Activated T-cell treated with anti-CD3 and anti-CD28 coated beads, Interleukin-2, amount 50 U/mL, for 72 hours (primary cell): ENCODE data around the gene NDUFAF7. TPM values are rescaled to one million over a fixed set of nuclear protein-coding genes. Genes with fewer than 3 reads are reported as not detected.
A peak's percentile ranks its signal among the peaks of the same experiment; 100 is the strongest.

ENCODE experiments used
- ATAC-seq, 2 donors: fragments of 150-1000 bp; cut with Tn5 transposase; replicated peaks in 1 of 2; 2 replicates each; pipeline ENCODE4 v1.10.0; 2021; ENCODE audit warnings: moderate library complexity in 2 of 2, mild to moderate bottlenecking in 1 of 2
- DNase-seq, 2 donors: peaks; one replicate each; pipeline ENCODE4 v3.0.0; 2021 to 2022; ENCODE audit warnings: mixed read lengths in 1 of 2
- H3K27ac Mint-ChIP-seq: one replicate; pipeline ENCODE4 v1.8.0; 2022; ENCODE audit warnings: mild to moderate bottlenecking, moderate library complexity, mixed read lengths
- H3K27me3 Mint-ChIP-seq: one replicate; pipeline ENCODE4 v1.8.0; 2022; ENCODE audit warnings: low read depth, mixed read lengths
- H3K36me3 Mint-ChIP-seq, 2 donors: one replicate each; pipeline ENCODE4 v1.8.0; 2022; ENCODE audit warnings: mixed read lengths in 2 of 2, mild to moderate bottlenecking in 1 of 2; ENCODE audit not compliant: insufficient read depth in 2 of 2
- H3K4me1 Mint-ChIP-seq: one replicate; pipeline ENCODE4 v1.8.0; 2022; ENCODE audit warnings: low read depth, mixed read lengths
- H3K4me3 Mint-ChIP-seq, 2 donors: one replicate each; pipeline ENCODE4 v1.8.0; 2022; ENCODE audit warnings: mild to moderate bottlenecking in 2 of 2, mixed read lengths in 2 of 2, moderate library complexity in 2 of 2
- H3K9me3 Mint-ChIP-seq, 2 donors: one replicate each; pipeline ENCODE4 v1.8.0; 2022; ENCODE audit warnings: mixed read lengths in 2 of 2
- total RNA-seq, 2 donors: library from RNA; stranded (reverse); gene quantifications; one replicate each; pipeline ENCODE4 v1.2.3, GENCODE V29; 2022

Gene NDUFAF7
- total RNA-seq, 2 donors from 2014 or later: 30.6 to 33.4 TPM

GRCh38 chr2:37226863-37227262 is 4.6 kb upstream of the NDUFAF7 start:
- ATAC-seq (no peak), DNase-seq (no peak)
- Mint-ChIP-seq H3K27me3 (no peaks in the 10 kb centered on the region), H3K36me3 (peaks cover 7 to 24% of the 10 kb centered on the region in 2 donors), H3K9me3 (no peaks in the 10 kb centered on the region), H3K4me1 (peaks cover 31% of the 10 kb centered on the region), H3K27ac (no peak overlapping the region), H3K4me3 (peak overlapping the region; percentile 35 to 50)

- Mint-ChIP-seq H3K27ac (peak overlapping the region; percentile 66), H3K27me3 (no peaks in the 10 kb centered on the region), H3K9me3 (no peaks in the 10 kb centered on the region), H3K36me3 (peaks cover 5 to 18% of the 10 kb centered on the region in 2 donors), H3K4me1 (peaks cover 15% of the 10 kb centered on the region), H3K4me3 (no peak overlapping the region)
- DNase-seq (no peak), ATAC-seq (no peak)
Measured at GRCh38 chr2:37228788-37229187, 2.7 kb upstream of the NDUFAF7 start.

GRCh38 chr2:37230581-37230980 is 877 bp upstream of the NDUFAF7 start:
- H3K27me3 Mint-ChIP-seq: no peaks in the 10 kb centered on the region
- DNase-seq: no peak
- H3K9me3 Mint-ChIP-seq: no peaks in the 10 kb centered on the region

GRCh38 chr2:37232131-37232933 is 874 bp downstream of the NDUFAF7 start:
- Mint-ChIP-seq H3K27ac (no peak overlapping the region), H3K4me1 (peaks cover 15% of the 10 kb centered on the region), H3K36me3 (peaks cover 8 to 31% of the 10 kb centered on the region in 2 donors), H3K4me3 (no peak overlapping the region), H3K27me3 (no peaks in the 10 kb centered on the region), H3K9me3 (peaks cover 0 to 2% of the 10 kb centered on the region in 2 donors)
- peak; percentile 13 to 17 for ATAC-seq
- DNase-seq: peak in 1 of 2 donors; percentile 10

More at GRCh38 chr2:37230581-37230980, 877 bp upstream of the NDUFAF7 start:
- Mint-ChIP-seq H3K4me1 (peaks cover 15% of the 10 kb centered on the region), H3K4me3 (no peak overlapping the region), H3K27ac (no peak overlapping the region), H3K36me3 (peaks cover 7 to 21% of the 10 kb centered on the region in 2 donors)
- no peak for ATAC-seq

- ATAC-seq: peak; percentile 51 to 56
- peaks cover 0 to 2% of the 10 kb centered on the region in 2 donors for H3K9me3 Mint-ChIP-seq
- peak overlapping the region; percentile 35 to 53 for H3K4me3 Mint-ChIP-seq
- peak overlapping the region; percentile 69 for H3K27ac Mint-ChIP-seq
- H3K36me3 Mint-ChIP-seq: peaks cover 5 to 41% of the 10 kb centered on the region in 2 donors
- peaks cover 48% of the 10 kb centered on the region for H3K4me1 Mint-ChIP-seq
- no peak for DNase-seq
- H3K27me3 Mint-ChIP-seq: no peaks in the 10 kb centered on the region
Measured at GRCh38 chr2:37243435-37243834, 12.0 kb downstream of the NDUFAF7 start.

GRCh38 chr2:37244017-37244416 is 12.6 kb downstream of the NDUFAF7 start:
- ATAC-seq (peak; percentile 98), DNase-seq (peak; percentile 3 to 20)
- peaks cover 0 to 2% of the 10 kb centered on the region in 2 donors for H3K9me3 Mint-ChIP-seq
- H3K27ac Mint-ChIP-seq: peak overlapping the region; percentile 69
- H3K27me3 Mint-ChIP-seq: no peaks in the 10 kb centered on the region
- H3K36me3 Mint-ChIP-seq: peaks cover 5 to 38% of the 10 kb centered on the region in 2 donors
- H3K4me3 Mint-ChIP-seq: peak overlapping the region in 1 of 2 donors; percentile 53
- peaks cover 48% of the 10 kb centered on the region for H3K4me1 Mint-ChIP-seq

GRCh38 chr2:37244755-37245154 is 13.3 kb downstream of the NDUFAF7 start:
- DNase-seq (no peak), ATAC-seq (no peak)
- Mint-ChIP-seq H3K9me3 (peaks cover 0 to 2% of the 10 kb centered on the region in 2 donors), H3K4me1 (peaks cover 48% of the 10 kb centered on the region), H3K4me3 (no peak overlapping the region), H3K27me3 (no peaks in the 10 kb centered on the region), H3K27ac (no peak overlapping the region), H3K36me3 (peaks cover 3 to 37% of the 10 kb centered on the region in 2 donors)

GRCh38 chr2:37246205-37246604 is 14.7 kb downstream of the NDUFAF7 start:
- Mint-ChIP-seq H3K27ac (no peak overlapping the region), H3K4me1 (peaks cover 41% of the 10 kb centered on the region), H3K9me3 (peaks cover 0 to 2% of the 10 kb centered on the region in 2 donors), H3K27me3 (no peaks in the 10 kb centered on the region), H3K4me3 (no peak overlapping the region), H3K36me3 (peaks cover 3 to 38% of the 10 kb centered on the region in 2 donors)
- ATAC-seq (no peak), DNase-seq (no peak)

- no peaks in the 10 kb centered on the region for H3K4me1 Mint-ChIP-seq
- no peak overlapping the region for H3K27ac Mint-ChIP-seq
- H3K27me3 Mint-ChIP-seq: no peaks in the 10 kb centered on the region
- peaks cover 5 to 25% of the 10 kb centered on the region in 2 donors for H3K36me3 Mint-ChIP-seq
- H3K9me3 Mint-ChIP-seq: no peaks in the 10 kb centered on the region
- H3K4me3 Mint-ChIP-seq: no peak overlapping the region
- DNase-seq (no peak), ATAC-seq (no peak)
Measured at GRCh38 chr2:37250869-37251740, 19.6 kb downstream of the NDUFAF7 start.

- H3K4me1 Mint-ChIP-seq: peaks cover 8% of the 10 kb centered on the region
- no peak overlapping the region for H3K4me3 Mint-ChIP-seq
- H3K27me3 Mint-ChIP-seq: no peaks in the 10 kb centered on the region
- no peak overlapping the region for H3K27ac Mint-ChIP-seq
- H3K9me3 Mint-ChIP-seq: no peaks in the 10 kb centered on the region
- DNase-seq (no peak), ATAC-seq (no peak)
- peaks cover 0 to 2% of the 10 kb centered on the region in 2 donors for H3K36me3 Mint-ChIP-seq
Measured at GRCh38 chr2:37262522-37262921, 31.1 kb downstream of the NDUFAF7 start.

- Mint-ChIP-seq H3K36me3 (peaks cover 2 to 6% of the 10 kb centered on the region in 2 donors), H3K9me3 (no peaks in the 10 kb centered on the region), H3K27me3 (no peaks in the 10 kb centered on the region), H3K4me1 (peaks cover 11% of the 10 kb centered on the region), H3K27ac (no peak overlapping the region), H3K4me3 (no peak overlapping the region)
- DNase-seq: no peak
- no peak for ATAC-seq
Measured at GRCh38 chr2:37263839-37264238, 32.4 kb downstream of the NDUFAF7 start.

- no peak overlapping the region for H3K27ac Mint-ChIP-seq
- DNase-seq: no peak
- H3K36me3 Mint-ChIP-seq: peaks cover 3 to 8% of the 10 kb centered on the region in 2 donors
- H3K4me3 Mint-ChIP-seq: no peak overlapping the region
- peaks cover 5% of the 10 kb centered on the region for H3K4me1 Mint-ChIP-seq
- H3K27me3 Mint-ChIP-seq: no peaks in the 10 kb centered on the region
- ATAC-seq: no peak
- no peaks in the 10 kb centered on the region for H3K9me3 Mint-ChIP-seq
Measured at GRCh38 chr2:37267685-37268084, 36.2 kb downstream of the NDUFAF7 start.

GRCh38 chr2:37268111-37268510 is 36.7 kb downstream of the NDUFAF7 start:
- ATAC-seq: no peak
- H3K4me1 Mint-ChIP-seq: peaks cover 5% of the 10 kb centered on the region
- H3K36me3 Mint-ChIP-seq: peaks cover 3 to 8% of the 10 kb centered on the region in 2 donors
- H3K9me3 Mint-ChIP-seq: no peaks in the 10 kb centered on the region
- H3K27ac Mint-ChIP-seq: no peak overlapping the region
- no peaks in the 10 kb centered on the region for H3K27me3 Mint-ChIP-seq
- H3K4me3 Mint-ChIP-seq: no peak overlapping the region
- DNase-seq: no peak
